ENCODE measurements around the gene PRR23E.

The PRR23E gene

DNA sequence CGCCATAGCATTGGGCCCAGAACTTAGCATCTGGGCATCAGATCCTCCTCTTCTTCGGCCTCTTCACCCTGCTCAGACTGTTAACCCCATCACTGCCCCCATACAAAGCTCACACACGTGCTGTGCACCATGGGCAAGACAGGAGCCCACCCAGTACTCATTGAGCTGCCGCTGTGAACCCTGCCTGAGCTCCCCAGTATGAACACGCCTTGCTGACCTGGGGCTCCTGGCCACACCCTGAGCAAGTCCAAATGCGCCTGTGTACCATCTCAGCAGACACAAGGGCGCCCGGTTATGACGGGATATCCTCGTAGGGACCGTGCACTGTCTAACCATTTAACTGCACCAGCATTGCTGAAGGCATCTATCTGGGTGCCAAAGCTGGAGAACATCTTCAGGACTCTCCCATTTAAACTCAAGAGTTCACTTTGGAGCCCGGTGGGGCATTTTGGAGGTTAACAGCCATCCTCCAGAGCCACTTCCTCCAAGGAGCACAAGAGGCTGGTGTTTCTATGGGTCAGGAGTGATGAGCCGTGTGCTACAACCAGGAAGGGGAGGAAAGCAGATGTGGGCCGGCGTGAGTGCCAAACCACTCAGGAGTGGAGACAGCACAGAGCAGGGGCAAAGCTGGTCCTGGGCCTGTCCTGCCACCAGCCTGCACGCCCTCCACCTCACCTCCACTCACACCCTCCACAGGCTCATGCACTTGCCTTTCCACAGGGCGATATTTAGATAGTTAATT lies 12.1 kb downstream of the PRR23E start:
- Histone ChIP-seq H3K9me3 (ENCODE audit: control insufficient read depth, low read length) (peaks cover 8% of the 10 kb centered on the region), H3K27me3 (replicated peaks; ENCODE audit: control insufficient read depth, insufficient read depth, low read length) (peaks cover 19% of the 10 kb centered on the region), H3K36me3 (ENCODE audit: control insufficient read depth, insufficient read depth, low read length, severe bottlenecking) (no peaks in the 10 kb centered on the region), H3K4me1 (ENCODE audit: control insufficient read depth, insufficient read depth, low read length) (no peaks in the 10 kb centered on the region), H3K4me3 (ENCODE audit: low read length) (no peak overlapping the region), H3K9ac (ENCODE audit: low read length) (no peak overlapping the region)
- DNase-seq (ENCODE audit: low read depth) = no peak

GRCh38 chr3:127206154-127206553 lies 13.2 kb downstream of the PRR23E start:
- Histone ChIP-seq H3K27me3 (replicated peaks; ENCODE audit: control insufficient read depth, insufficient read depth, low read length) (peaks cover 15% of the 10 kb centered on the region), H3K4me3 (ENCODE audit: low read length) (no peak overlapping the region), H3K9ac (ENCODE audit: low read length) (no peak overlapping the region), H3K36me3 (ENCODE audit: control insufficient read depth, insufficient read depth, low read length, severe bottlenecking) (no peaks in the 10 kb centered on the region), H3K9me3 (ENCODE audit: control insufficient read depth, low read length) (peaks cover 8% of the 10 kb centered on the region), H3K4me1 (ENCODE audit: control insufficient read depth, insufficient read depth, low read length) (no peaks in the 10 kb centered on the region)
- no peak for DNase-seq (ENCODE audit: low read depth)

DNA sequence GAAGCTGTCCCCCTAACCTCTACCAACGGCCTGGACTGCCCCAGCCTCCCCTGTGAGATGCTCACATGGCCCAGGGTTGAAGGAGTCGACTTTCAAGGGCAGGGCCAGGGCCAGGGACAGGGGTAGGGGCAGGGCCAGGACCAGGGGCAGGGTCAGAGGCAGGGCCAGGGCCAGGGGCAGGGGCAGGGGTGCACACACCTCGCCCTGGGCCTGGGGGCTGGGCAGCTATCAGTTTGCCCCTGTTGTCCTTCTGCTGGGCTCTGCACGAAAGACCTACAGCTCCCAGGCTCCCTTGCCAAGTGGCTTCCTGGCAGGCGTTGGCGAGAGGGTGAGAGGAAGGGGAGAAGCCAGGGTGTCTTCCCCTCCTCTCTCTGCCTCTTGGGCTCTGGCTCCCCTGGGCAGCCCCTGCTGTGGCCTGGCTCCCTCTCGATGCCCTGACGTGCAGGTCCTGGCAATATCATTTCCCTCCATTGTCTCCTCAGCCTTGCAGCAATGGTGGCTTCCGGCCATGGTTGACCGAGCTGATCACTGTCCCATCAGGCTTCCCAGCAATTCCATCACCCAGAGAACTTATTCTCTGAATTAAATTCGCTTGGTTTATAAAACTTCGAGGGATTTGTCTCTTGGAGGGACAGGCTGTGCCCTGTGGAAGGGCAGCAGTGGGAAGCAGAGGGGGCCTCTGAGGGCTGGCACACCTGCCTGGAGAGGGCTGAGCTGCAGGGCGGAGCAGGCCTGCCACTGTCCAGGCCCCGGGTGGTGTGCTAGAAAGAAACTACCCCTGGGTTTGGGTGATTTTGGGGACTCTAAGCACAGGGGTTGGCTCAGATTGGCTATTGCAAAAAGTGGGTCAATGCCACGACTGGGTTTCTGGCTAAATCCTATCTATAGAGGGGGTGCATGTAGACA lies 13.9 kb downstream of the PRR23E start:
- no peak overlapping the region for H3K9ac ChIP-seq (ENCODE audit: low read length)
- no peaks in the 10 kb centered on the region for H3K4me1 ChIP-seq (ENCODE audit: control insufficient read depth, insufficient read depth, low read length)
- peaks cover 6% of the 10 kb centered on the region for H3K9me3 ChIP-seq (ENCODE audit: control insufficient read depth, low read length)
- H3K27me3 ChIP-seq (replicated peaks; ENCODE audit: control insufficient read depth, insufficient read depth, low read length) = peaks cover 15% of the 10 kb centered on the region
- DNase-seq (ENCODE audit: low read depth) = no peak
- H3K36me3 ChIP-seq (ENCODE audit: control insufficient read depth, insufficient read depth, low read length, severe bottlenecking) = no peaks in the 10 kb centered on the region
- no peak overlapping the region for H3K4me3 ChIP-seq (ENCODE audit: low read length)

DNA sequence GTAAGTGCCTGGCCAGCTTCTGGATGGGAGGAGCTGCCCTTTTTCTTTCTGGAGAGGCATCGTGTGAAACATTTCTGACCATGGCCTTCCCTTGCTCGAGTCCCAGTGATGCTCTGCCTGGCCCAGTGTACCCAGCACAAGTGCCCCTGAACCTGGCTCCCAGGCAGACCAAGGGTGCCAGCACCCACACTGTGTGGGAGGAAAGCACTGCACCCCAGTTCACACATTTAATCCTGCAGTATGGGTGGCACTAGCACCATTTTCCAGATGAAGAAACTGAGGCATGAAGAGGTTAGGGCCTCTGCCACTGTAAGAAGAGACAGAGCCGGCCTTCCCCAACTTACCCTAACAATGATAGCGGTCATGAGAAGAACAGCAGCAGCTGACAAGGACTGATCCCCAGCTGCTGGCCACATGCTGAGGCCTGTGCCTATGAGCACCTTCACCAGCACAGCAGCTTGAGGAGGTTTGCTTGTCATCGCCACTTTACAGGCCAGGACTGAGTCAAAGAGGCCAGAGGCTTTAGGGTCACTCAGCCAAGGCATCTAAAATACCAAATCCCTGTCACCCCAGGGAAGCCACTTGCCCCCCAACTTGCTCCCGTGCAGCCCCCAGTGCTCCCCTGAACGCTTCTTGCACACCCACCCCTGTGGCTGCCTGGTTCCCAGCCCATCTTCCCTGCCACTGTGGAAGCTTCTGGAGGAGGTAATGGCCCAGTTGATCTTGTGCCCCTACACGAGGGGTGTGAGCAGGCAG lies 15.0 kb downstream of the PRR23E start:
- DNase-seq (ENCODE audit: low read depth) = no peak
- H3K36me3 ChIP-seq (ENCODE audit: control insufficient read depth, insufficient read depth, low read length, severe bottlenecking) = no peaks in the 10 kb centered on the region
- no peaks in the 10 kb centered on the region for H3K4me1 ChIP-seq (ENCODE audit: control insufficient read depth, insufficient read depth, low read length)
- H3K9me3 ChIP-seq (ENCODE audit: control insufficient read depth, low read length) = no peaks in the 10 kb centered on the region
- H3K27me3 ChIP-seq (replicated peaks; ENCODE audit: control insufficient read depth, insufficient read depth, low read length) = peaks cover 15% of the 10 kb centered on the region
- no peak overlapping the region for H3K4me3 ChIP-seq (ENCODE audit: low read length)
- no peak overlapping the region for H3K9ac ChIP-seq (ENCODE audit: low read length)

DNA sequence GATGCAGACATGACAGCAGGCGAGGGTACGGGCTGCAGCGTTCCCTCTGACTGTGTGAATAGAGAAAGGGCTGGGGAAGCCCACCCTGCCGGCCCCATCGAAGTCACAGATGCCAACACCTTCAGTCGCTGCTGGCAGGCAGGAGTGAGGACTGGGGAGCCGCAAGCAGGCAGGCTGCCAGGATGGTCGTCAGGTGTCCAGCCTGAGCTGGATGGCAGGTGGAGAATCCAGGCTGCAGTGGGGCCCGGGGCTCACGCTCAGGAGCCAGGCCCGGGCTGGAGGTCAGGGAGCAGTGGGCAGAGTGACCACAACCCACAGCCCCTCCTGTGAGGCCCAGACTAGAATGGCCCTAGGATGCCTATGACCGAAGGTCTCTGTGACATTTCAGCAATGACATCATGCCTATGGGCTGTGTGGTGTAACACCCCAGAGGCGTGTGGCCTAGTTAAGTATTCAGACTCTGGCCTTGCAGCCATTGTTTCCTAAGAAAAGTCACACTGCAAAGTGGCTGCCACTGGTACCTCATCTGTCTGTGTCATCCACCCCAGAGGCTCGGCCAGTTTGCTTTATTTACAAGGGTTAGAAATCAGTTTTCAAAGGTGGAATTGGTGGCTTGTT lies 15.7 kb downstream of the PRR23E start:
- no peak for DNase-seq (ENCODE audit: low read depth)
- Histone ChIP-seq H3K4me3 (ENCODE audit: low read length) (no peak overlapping the region), H3K27me3 (replicated peaks; ENCODE audit: control insufficient read depth, insufficient read depth, low read length) (peaks cover 15% of the 10 kb centered on the region), H3K4me1 (ENCODE audit: control insufficient read depth, insufficient read depth, low read length) (no peaks in the 10 kb centered on the region), H3K9me3 (ENCODE audit: control insufficient read depth, low read length) (no peaks in the 10 kb centered on the region), H3K9ac (ENCODE audit: low read length) (no peak overlapping the region), H3K36me3 (ENCODE audit: control insufficient read depth, insufficient read depth, low read length, severe bottlenecking) (no peaks in the 10 kb centered on the region)

DNA sequence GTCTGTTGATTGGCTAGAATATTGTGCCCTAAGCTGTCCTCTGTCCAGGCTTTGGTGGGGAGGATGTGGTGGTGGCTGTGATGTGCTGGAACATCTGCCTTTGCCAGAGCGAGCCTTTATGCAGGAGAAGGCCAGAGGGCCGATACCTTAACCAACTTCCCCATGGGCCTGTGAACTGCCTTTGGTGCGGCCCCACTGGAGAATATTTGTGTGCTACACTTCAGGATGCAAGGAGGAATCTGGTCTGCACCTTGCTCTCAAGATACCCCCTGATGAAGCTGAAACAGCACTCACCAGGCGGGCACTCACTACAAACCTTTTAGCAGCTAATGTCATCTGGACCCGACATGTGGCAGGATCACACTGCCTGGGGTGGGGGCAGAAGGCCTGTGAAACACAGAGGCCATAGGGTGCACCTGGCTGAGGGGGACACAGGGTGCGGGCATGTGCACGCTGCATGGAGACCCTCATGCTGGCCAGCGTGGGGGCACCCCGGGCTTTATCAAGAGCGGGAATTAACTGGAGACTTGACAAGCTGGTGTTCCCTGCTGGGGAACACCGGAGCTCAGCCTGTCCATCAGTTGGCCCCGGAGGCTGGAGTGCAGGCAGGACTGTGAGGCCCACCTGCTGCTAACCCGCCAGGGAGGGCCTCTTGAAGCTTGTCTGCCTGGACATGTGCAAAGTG lies 16.4 kb downstream of the PRR23E start:
- Histone ChIP-seq H3K4me1 (ENCODE audit: control insufficient read depth, insufficient read depth, low read length) (no peaks in the 10 kb centered on the region), H3K36me3 (ENCODE audit: control insufficient read depth, insufficient read depth, low read length, severe bottlenecking) (no peaks in the 10 kb centered on the region), H3K9ac (ENCODE audit: low read length) (no peak overlapping the region), H3K9me3 (ENCODE audit: control insufficient read depth, low read length) (no peaks in the 10 kb centered on the region), H3K4me3 (ENCODE audit: low read length) (no peak overlapping the region), H3K27me3 (replicated peaks; ENCODE audit: control insufficient read depth, insufficient read depth, low read length) (peaks cover 15% of the 10 kb centered on the region)
- DNase-seq (ENCODE audit: low read depth) = no peak

DNA sequence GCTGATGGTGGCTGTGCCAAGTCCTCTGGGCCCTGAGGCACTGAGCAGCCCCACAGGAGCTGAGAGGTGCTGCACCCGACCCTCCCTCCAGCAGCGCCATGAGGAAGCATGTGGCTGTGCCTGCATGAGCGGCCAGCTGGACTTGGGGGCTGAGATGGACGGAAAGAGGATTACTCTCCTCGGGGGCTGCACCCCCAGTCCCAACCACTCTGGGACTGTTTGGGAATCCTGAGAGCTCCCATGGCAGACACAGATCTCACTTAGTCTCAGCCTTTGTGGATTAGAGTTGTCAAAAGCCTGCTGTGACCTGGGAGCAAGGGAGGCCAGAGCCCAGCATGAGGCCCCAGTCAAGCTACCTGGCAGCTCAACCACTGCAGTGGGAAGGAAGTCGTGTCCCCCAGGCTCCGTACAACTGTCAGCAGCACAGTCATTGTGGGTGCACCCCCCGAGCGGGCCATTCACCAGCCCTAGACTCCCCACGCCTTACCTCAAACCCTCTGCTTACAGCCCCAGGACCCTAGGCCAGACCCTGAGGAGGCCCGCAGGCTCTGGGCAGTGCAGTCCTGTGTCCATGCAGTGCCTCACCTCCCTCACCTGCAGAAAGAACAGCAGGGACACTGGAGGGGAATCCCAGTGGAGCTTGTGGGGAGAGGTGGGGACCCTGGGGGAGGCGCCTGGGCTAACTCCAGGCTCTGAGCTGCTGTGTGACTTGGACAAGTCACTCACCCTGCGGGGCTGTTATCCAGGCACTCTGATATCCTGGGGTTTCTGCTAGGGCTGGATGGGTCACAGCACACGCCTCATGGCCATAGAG lies 17.1 kb downstream of the PRR23E start:
- DNase-seq (ENCODE audit: low read depth) = no peak
- Histone ChIP-seq H3K36me3 (ENCODE audit: control insufficient read depth, insufficient read depth, low read length, severe bottlenecking) (no peaks in the 10 kb centered on the region), H3K4me1 (ENCODE audit: control insufficient read depth, insufficient read depth, low read length) (peaks cover 3% of the 10 kb centered on the region), H3K4me3 (ENCODE audit: low read length) (no peak overlapping the region), H3K27me3 (replicated peaks; ENCODE audit: control insufficient read depth, insufficient read depth, low read length) (peaks cover 12% of the 10 kb centered on the region), H3K9me3 (ENCODE audit: control insufficient read depth, low read length) (no peaks in the 10 kb centered on the region), H3K9ac (ENCODE audit: low read length) (no peak overlapping the region)

- Histone ChIP-seq H3K9me3 (ENCODE audit: control insufficient read depth, low read length) (no peaks in the 10 kb centered on the region), H3K36me3 (ENCODE audit: control insufficient read depth, insufficient read depth, low read length, severe bottlenecking) (no peaks in the 10 kb centered on the region), H3K4me3 (ENCODE audit: low read length) (no peak overlapping the region), H3K27me3 (replicated peaks; ENCODE audit: control insufficient read depth, insufficient read depth, low read length) (peaks cover 11% of the 10 kb centered on the region), H3K4me1 (ENCODE audit: control insufficient read depth, insufficient read depth, low read length) (peaks cover 3% of the 10 kb centered on the region), H3K9ac (ENCODE audit: low read length) (no peak overlapping the region)
- no peak for DNase-seq (ENCODE audit: low read depth)
Measured at GRCh38 chr3:127210654-127210943, 17.7 kb downstream of the PRR23E start.

DNA sequence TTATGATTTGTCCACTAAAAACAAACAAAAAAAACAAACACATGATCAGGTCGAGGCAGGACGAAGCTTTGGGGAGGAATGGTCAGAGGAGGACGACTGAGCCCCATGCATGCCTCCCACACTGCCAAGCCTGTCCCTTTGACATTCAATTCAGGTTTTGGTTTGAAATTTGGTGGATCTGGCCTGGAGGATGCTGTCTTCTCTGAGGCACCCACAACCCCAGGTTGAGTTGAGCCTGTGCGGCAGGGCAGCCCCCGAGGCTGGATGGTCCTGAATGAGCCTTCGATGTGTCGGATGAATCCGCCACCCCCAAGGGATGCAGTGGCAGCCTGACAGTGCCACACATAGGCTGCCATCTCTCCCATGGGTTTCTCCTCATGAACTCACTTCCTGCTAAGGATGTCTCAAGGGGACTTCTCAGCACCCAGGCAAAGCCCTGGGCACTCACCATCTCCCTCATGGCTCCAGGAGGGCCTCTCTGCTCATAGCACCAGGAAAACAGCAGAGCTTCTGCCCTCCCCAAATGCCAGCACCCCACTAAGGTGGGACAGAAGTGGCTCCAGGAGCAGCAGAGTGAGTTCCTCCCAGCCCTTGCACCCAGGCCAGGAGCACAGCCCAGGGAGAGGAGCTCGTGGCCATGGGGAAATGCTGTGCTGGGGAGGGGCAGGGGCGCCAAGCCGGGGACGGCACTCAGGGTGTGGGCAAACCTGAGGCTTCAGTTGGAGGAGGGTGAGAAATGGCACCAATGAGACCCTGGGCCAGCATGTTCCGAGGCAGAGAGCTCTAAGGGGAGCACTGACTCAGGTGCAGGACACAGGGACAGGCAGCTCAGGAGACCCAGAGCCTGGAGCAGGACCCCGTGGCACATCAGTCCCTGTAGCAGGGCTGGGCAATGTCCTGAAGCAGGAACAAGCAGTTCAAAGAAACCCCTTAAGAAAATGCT lies 18.5 kb downstream of the PRR23E start:
- H3K27me3 ChIP-seq (replicated peaks; ENCODE audit: control insufficient read depth, insufficient read depth, low read length) = peaks cover 11% of the 10 kb centered on the region
- H3K4me3 ChIP-seq (ENCODE audit: low read length) = no peak overlapping the region
- H3K9ac ChIP-seq (ENCODE audit: low read length) = no peak overlapping the region
- H3K9me3 ChIP-seq (ENCODE audit: control insufficient read depth, low read length) = no peaks in the 10 kb centered on the region
- no peaks in the 10 kb centered on the region for H3K36me3 ChIP-seq (ENCODE audit: control insufficient read depth, insufficient read depth, low read length, severe bottlenecking)
- H3K4me1 ChIP-seq (ENCODE audit: control insufficient read depth, insufficient read depth, low read length) = peaks cover 3% of the 10 kb centered on the region
- no peak for DNase-seq (ENCODE audit: low read depth)

Measured in adipocyte (in vitro differentiated cells).